Measurements from ENCODE around the gene ADSS2. TPM values are rescaled to one million over a fixed set of nuclear protein-coding genes. Genes with fewer than 3 reads are reported as not detected.

Gene ADSS2
- total RNA-seq, 1 donor from 2014 or later, result 181 TPM

DNA sequence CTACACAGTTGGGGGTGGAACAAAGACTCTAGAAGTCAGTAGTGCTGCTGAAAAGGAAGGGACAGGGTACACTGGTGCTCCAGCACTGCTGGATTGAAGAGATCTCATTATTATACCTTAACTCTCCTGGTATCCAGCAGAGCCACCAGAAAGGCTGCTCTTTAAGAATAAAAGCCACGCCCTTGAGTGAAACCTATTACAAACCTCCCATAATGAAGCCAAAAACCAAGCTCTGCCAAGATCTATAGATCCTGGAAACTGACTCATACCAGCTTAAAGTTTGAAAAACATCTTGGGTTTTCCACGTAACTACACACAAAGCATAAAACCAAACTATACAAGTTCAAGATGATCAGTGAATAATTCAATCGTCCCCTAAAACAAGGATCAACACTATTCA, 38.0 kb downstream of the ADSS2 start:
- Mint-ChIP-seq H3K4me3 (no peak overlapping the region), H3K27ac (no peak overlapping the region), H3K36me3 (peaks cover 47% of the 10 kb centered on the region), H3K27me3 (ENCODE audit: insufficient read depth, low read depth) (no peaks in the 10 kb centered on the region), H3K4me1 (no peaks in the 10 kb centered on the region), H3K9me3 (no peaks in the 10 kb centered on the region)
- Histone ChIP-seq H3K27me3 (no peaks in the 10 kb centered on the region), H3K9me3 (ENCODE audit: low read depth) (no peaks in the 10 kb centered on the region), H3K4me3 (no peak overlapping the region), H3K4me2 (no peak overlapping the region), H3F3A (ENCODE audit: low read depth) (peaks cover 20% of the 10 kb centered on the region), H4K20me1 (ENCODE audit: low read depth) (no peaks in the 10 kb centered on the region), H3K4me1 (peaks cover 12% of the 10 kb centered on the region), H3K9ac (no peak overlapping the region), H3K79me2 (ENCODE audit: low read depth) (no peaks in the 10 kb centered on the region), H3K36me3 (peaks cover 20% of the 10 kb centered on the region), H2AFZ (replicated peaks) (no peak overlapping the region), H3K27ac (no peak overlapping the region)
- no peak for DNase-seq (ENCODE audit: low spot score)
- TF ChIP-seq EZH2 (IDR thresholded peaks at IDR 0.05), result no peak
- TF ChIP-seq, protein P1, sequence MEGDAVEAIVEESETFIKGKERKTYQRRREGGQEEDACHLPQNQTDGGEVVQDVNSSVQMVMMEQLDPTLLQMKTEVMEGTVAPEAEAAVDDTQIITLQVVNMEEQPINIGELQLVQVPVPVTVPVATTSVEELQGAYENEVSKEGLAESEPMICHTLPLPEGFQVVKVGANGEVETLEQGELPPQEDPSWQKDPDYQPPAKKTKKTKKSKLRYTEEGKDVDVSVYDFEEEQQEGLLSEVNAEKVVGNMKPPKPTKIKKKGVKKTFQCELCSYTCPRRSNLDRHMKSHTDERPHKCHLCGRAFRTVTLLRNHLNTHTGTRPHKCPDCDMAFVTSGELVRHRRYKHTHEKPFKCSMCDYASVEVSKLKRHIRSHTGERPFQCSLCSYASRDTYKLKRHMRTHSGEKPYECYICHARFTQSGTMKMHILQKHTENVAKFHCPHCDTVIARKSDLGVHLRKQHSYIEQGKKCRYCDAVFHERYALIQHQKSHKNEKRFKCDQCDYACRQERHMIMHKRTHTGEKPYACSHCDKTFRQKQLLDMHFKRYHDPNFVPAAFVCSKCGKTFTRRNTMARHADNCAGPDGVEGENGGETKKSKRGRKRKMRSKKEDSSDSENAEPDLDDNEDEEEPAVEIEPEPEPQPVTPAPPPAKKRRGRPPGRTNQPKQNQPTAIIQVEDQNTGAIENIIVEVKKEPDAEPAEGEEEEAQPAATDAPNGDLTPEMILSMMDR (IDR thresholded peaks at IDR 0.05), result no peak
- no peak for TF ChIP-seq EZH2phosphoT487 (IDR thresholded peaks at IDR 0.05)

- Mint-ChIP-seq H3K4me3 (no peak overlapping the region), H3K27ac (no peak overlapping the region), H3K27me3 (ENCODE audit: insufficient read depth, low read depth) (no peaks in the 10 kb centered on the region), H3K4me1 (no peaks in the 10 kb centered on the region), H3K9me3 (no peaks in the 10 kb centered on the region), H3K36me3 (peaks cover 46% of the 10 kb centered on the region)
- TF ChIP-seq, protein P1 (IDR thresholded peaks at IDR 0.05), result no peak
- TF ChIP-seq EZH2phosphoT487 (IDR thresholded peaks at IDR 0.05), result no peak
- H3K79me2 ChIP-seq (ENCODE audit: low read depth), result no peaks in the 10 kb centered on the region
- no peak overlapping the region for H3K9ac ChIP-seq
- no peaks in the 10 kb centered on the region for H3K27me3 ChIP-seq
- H3K9me3 ChIP-seq (ENCODE audit: low read depth), result no peaks in the 10 kb centered on the region
- no peak overlapping the region for H3K4me2 ChIP-seq
- peaks cover 12% of the 10 kb centered on the region for H3K4me1 ChIP-seq
- no peak for DNase-seq (ENCODE audit: low spot score)
- peaks cover 22% of the 10 kb centered on the region for H3K36me3 ChIP-seq
- no peak overlapping the region for H3K27ac ChIP-seq
- H3K4me3 ChIP-seq, result no peak overlapping the region
- H3F3A ChIP-seq (ENCODE audit: low read depth), result peaks cover 20% of the 10 kb centered on the region
- no peak overlapping the region for H2AFZ ChIP-seq (replicated peaks)
- H4K20me1 ChIP-seq (ENCODE audit: low read depth), result no peaks in the 10 kb centered on the region
Observed at GRCh38 chr1:244412176-244412575, 39.5 kb downstream of the ADSS2 start.

- no peaks in the 10 kb centered on the region for H3K4me1 Mint-ChIP-seq
- no peak overlapping the region for H3K27ac ChIP-seq
- peaks cover 22% of the 10 kb centered on the region for H3K36me3 ChIP-seq
- H3K4me1 ChIP-seq, result peaks cover 5% of the 10 kb centered on the region
- DNase-seq (ENCODE audit: low spot score), result no peak
- no peak overlapping the region for H2AFZ ChIP-seq (replicated peaks)
- no peak overlapping the region for H3K4me3 Mint-ChIP-seq
- H3K4me2 ChIP-seq, result no peak overlapping the region
- H3K27ac Mint-ChIP-seq, result no peak overlapping the region
- TF ChIP-seq, protein P1 (IDR thresholded peaks at IDR 0.05), result no peak
- no peaks in the 10 kb centered on the region for H3K79me2 ChIP-seq (ENCODE audit: low read depth)
- H3F3A ChIP-seq (ENCODE audit: low read depth), result peaks cover 10% of the 10 kb centered on the region
- no peaks in the 10 kb centered on the region for H3K9me3 Mint-ChIP-seq
- H3K27me3 Mint-ChIP-seq (ENCODE audit: insufficient read depth, low read depth), result no peaks in the 10 kb centered on the region
- no peaks in the 10 kb centered on the region for H3K9me3 ChIP-seq (ENCODE audit: low read depth)
- no peak overlapping the region for H3K9ac ChIP-seq
- H3K4me3 ChIP-seq, result no peak overlapping the region
- peaks cover 46% of the 10 kb centered on the region for H3K36me3 Mint-ChIP-seq
- no peaks in the 10 kb centered on the region for H4K20me1 ChIP-seq (ENCODE audit: low read depth)
- no peaks in the 10 kb centered on the region for H3K27me3 ChIP-seq
Observed at GRCh38 chr1:244409701-244410100, 42.0 kb downstream of the ADSS2 start.

DNA sequence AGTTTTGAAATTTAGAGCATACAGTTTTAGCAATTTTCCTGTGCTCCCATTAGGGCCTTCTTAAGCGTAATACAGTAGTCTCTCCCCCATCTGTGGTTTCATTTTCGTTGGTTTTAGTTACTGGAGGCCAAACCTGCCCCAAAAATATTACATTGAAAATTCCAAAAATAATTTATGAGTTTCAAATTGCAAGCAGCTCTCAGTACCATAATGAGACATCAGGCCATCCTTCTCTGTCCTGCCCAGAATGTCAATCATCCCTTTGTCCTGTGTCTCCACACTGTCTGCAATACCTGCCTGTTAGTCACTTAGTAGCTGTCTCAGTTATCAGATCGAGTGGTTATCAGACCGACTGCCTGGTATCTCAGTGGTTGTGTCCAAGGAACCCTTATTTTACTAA, 45.4 kb downstream of the ADSS2 start:
- Histone ChIP-seq H3K4me2 (no peak overlapping the region), H3K36me3 (peaks cover 52% of the 10 kb centered on the region)
- TF ChIP-seq, protein P1 (IDR thresholded peaks at IDR 0.05), result no peak
- no peak for TF ChIP-seq EZH2 (IDR thresholded peaks at IDR 0.05)

More for the DNA sequence above, 45.4 kb downstream of the ADSS2 start:
- Histone ChIP-seq H3K4me3 (no peak overlapping the region), H3K4me1 (no peaks in the 10 kb centered on the region), H3K9ac (no peak overlapping the region), H3F3A (ENCODE audit: low read depth) (peaks cover 3% of the 10 kb centered on the region), H2AFZ (replicated peaks) (no peak overlapping the region), H4K20me1 (ENCODE audit: low read depth) (no peaks in the 10 kb centered on the region), H3K27ac (no peak overlapping the region), H3K27me3 (no peaks in the 10 kb centered on the region), H3K9me3 (ENCODE audit: low read depth) (peaks cover 14% of the 10 kb centered on the region), H3K79me2 (ENCODE audit: low read depth) (no peaks in the 10 kb centered on the region)
- Mint-ChIP-seq H3K4me1 (no peaks in the 10 kb centered on the region), H3K27me3 (ENCODE audit: insufficient read depth, low read depth) (no peaks in the 10 kb centered on the region), H3K9me3 (peaks cover 27% of the 10 kb centered on the region), H3K4me3 (no peak overlapping the region), H3K27ac (no peak overlapping the region), H3K36me3 (peaks cover 61% of the 10 kb centered on the region)
- DNase-seq (ENCODE audit: low spot score), result no peak

All from neural progenitor cell (in vitro differentiated cells).